ENCODE results near the gene COL10A1.

DNA sequence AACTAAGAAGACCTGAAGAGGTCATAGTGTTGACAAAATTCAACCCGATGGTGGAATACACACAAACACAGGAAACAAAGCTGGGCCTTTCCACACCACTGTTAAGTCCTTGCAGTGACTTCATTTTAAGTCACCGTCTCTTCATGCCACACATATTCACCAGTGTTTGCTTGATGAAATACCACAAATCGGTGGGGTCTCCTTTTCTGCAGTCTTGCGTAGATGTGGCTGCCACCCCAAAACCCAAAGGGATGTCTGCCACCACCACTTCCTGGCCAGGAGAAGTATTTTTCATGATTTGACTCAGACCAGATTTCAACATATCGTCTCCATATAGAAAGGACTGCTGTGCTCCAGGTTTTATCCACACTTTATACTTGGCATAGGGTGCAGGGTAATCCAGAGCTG is 11.0 kb upstream of the COL10A1 start:
- TF ChIP-seq POLR2A (IDR thresholded peaks at IDR 0.05; ENCODE audit: low read length) (no peak), GATA1 (IDR thresholded peaks at IDR 0.05; ENCODE audit: low read depth, low read length) (no peak)
